Measurements from ENCODE around the gene CDKL2.

DNA sequence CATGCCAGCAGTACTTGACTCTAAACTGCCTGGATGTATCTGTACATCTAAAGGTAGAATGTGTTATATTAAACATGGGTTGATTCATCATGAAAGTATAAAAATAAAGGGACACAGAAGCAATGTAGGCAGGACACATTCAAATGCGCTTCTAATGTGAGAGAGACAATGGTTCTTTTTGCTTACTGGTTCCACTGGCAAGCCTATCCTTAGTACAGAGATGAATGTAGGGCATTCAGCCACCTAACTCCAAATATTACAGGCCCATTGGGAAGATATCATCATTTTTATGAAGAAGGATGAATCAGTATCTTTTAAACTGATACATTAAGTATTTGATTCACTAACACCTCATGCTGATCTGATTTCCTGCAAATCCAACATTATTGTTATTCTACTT lies 18.0 kb downstream of the CDKL2 start:
- TF ChIP-seq POLR2A (IDR thresholded peaks at IDR 0.05): no peak
- TF ChIP-seq, protein P1, sequence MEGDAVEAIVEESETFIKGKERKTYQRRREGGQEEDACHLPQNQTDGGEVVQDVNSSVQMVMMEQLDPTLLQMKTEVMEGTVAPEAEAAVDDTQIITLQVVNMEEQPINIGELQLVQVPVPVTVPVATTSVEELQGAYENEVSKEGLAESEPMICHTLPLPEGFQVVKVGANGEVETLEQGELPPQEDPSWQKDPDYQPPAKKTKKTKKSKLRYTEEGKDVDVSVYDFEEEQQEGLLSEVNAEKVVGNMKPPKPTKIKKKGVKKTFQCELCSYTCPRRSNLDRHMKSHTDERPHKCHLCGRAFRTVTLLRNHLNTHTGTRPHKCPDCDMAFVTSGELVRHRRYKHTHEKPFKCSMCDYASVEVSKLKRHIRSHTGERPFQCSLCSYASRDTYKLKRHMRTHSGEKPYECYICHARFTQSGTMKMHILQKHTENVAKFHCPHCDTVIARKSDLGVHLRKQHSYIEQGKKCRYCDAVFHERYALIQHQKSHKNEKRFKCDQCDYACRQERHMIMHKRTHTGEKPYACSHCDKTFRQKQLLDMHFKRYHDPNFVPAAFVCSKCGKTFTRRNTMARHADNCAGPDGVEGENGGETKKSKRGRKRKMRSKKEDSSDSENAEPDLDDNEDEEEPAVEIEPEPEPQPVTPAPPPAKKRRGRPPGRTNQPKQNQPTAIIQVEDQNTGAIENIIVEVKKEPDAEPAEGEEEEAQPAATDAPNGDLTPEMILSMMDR (IDR thresholded peaks at IDR 0.05): no peak

Data from uterus (tissue), 2 donors.